HepG2 (cell line): ENCODE measurements around the gene SLA2. TPM values are rescaled to one million over a fixed set of nuclear protein-coding genes. Genes with fewer than 3 reads are reported as not detected.

Experiments used
- ADNP ChIP-seq: sonication (generic); formaldehyde crosslinking; IDR thresholded peaks from 2 replicates; pipeline ENCODE4 v1.4.0; 2020; ENCODE audit warnings: missing genetic modification reagents
- ATF5 ChIP-seq: sonication (generic); formaldehyde crosslinking; IDR thresholded peaks from 2 replicates; pipeline ENCODE4 v1.4.0; 2020; ENCODE audit warnings: mild to moderate bottlenecking, low read depth, missing genetic modification reagents
- CEBPB ChIP-seq: IDR thresholded peaks from 2 replicates; pipeline ENCODE4 v1.6.1; 2011; ENCODE audit warnings: low read depth, low read length, improper control_type of control experiment, borderline replicate concordance
- GZF1 ChIP-seq: sonication (generic); formaldehyde crosslinking; IDR thresholded peaks from 2 replicates; pipeline ENCODE4 v1.5.1; 2020; ENCODE audit warnings: mild to moderate bottlenecking, missing genetic modification reagents
- HNF4G ChIP-seq, 2 experiments: sonication (generic) in 1 of 2; formaldehyde crosslinking in 1 of 2; IDR thresholded peaks; 2 replicates each; pipeline versions ENCODE4 v1.4.0 to v1.6.1; 2011 to 2020; ENCODE audit warnings: borderline replicate concordance in 2 of 2, low read depth in 2 of 2, mild to moderate bottlenecking in 2 of 2, low read length in 1 of 2, missing genetic modification reagents in 1 of 2, moderate library complexity in 1 of 2
- MEF2D ChIP-seq: sonication (generic); formaldehyde crosslinking; IDR thresholded peaks from 2 replicates; pipeline ENCODE4 v1.5.1; 2020; ENCODE audit warnings: mild to moderate bottlenecking, missing genetic modification reagents
- NFE2L2 ChIP-seq: fragments of 150-350 bp; IDR thresholded peaks from 2 replicates; pipeline ENCODE4 v1.6.1; 2014; ENCODE audit warnings: low read length
- NONO ChIP-seq, 2 experiments: fragments of 450-650 bp in 1 of 2; sonication (generic) in 1 of 2; formaldehyde crosslinking in 1 of 2; IDR thresholded peaks in 1 of 2; conservative IDR thresholded peaks in 1 of 2; 2 replicates each; pipeline versions ENCODE4 v1.6.1 to v1.8.0; 2017 to 2022; ENCODE audit warnings: mild to moderate bottlenecking in 1 of 2, missing genetic modification reagents in 1 of 2, moderate library complexity in 1 of 2
- PRPF4 ChIP-seq: fragments of 200-400 bp; formaldehyde crosslinking; IDR thresholded peaks from 2 replicates; pipeline ENCODE4 v1.6.1; 2016; ENCODE audit warnings: low read length, low read depth; ENCODE audit not compliant: poor library complexity, severe bottlenecking
- RAD51 ChIP-seq: fragments of 450-650 bp; IDR thresholded peaks from 2 replicates; pipeline ENCODE4 v1.6.1; 2016; ENCODE audit warnings: borderline replicate concordance
- REXO4 ChIP-seq: sonication (generic); formaldehyde crosslinking; IDR thresholded peaks from 2 replicates; pipeline ENCODE4 v1.8.0; 2022; ENCODE audit warnings: missing genetic modification reagents, mild to moderate bottlenecking, borderline replicate concordance
- SKI ChIP-seq: fragments of 450-650 bp; IDR thresholded peaks from one replicate; pipeline ENCODE4 v1.6.1; 2018; ENCODE audit warnings: mild to moderate bottlenecking; ENCODE audit not compliant: partially characterized antibody
- SOX13 ChIP-seq, 3 experiments: fragments of 450-650 bp in 1 of 3; sonication (generic) in 1 of 3; formaldehyde crosslinking in 1 of 3; IDR thresholded peaks in 2 of 3; conservative IDR thresholded peaks in 1 of 3; 2 replicates each; pipeline versions ENCODE4 v1.5.0 to v1.6.1; 2016 to 2020; ENCODE audit warnings: antibody characterized with exemption in 1 of 3, mild to moderate bottlenecking in 1 of 3, missing compliant biosample characterization in 1 of 3, missing genetic modification reagents in 1 of 3, moderate library complexity in 1 of 3
- TCF7L2 ChIP-seq: IDR thresholded peaks from 2 replicates; pipeline ENCODE4 v1.6.1; 2011; ENCODE audit warnings: mild to moderate bottlenecking, low read depth, low read length, moderate library complexity
- TFAP4 ChIP-seq: sonication (generic); IDR thresholded peaks from 2 replicates; pipeline ENCODE4 v1.6.1; 2016; ENCODE audit warnings: low read depth, borderline replicate concordance
- ZNF407 ChIP-seq: sonication (generic); formaldehyde crosslinking; IDR thresholded peaks from one replicate; pipeline ENCODE4 v1.5.1; 2020; ENCODE audit warnings: mild to moderate bottlenecking, missing genetic modification reagents; ENCODE audit errors: not compliant biosample characterization
- ZNF761 ChIP-seq: sonication (generic); formaldehyde crosslinking; conservative IDR thresholded peaks from 2 replicates; pipeline ENCODE4 v1.4.0; 2020; ENCODE audit warnings: mild to moderate bottlenecking, missing genetic modification reagents
- ZNF780A ChIP-seq: sonication (generic); formaldehyde crosslinking; IDR thresholded peaks from 2 replicates; pipeline ENCODE4 v1.8.0; 2022; ENCODE audit warnings: mild to moderate bottlenecking, missing genetic modification reagents, moderate library complexity
- polyA plus RNA-seq, 8 experiments: library from polyadenylated mRNA; depleted of rRNA in 3 of 8; stranded (reverse) in 7 of 8; unstranded in 1 of 8; fragments of >200 nt; fragmentation: Illumina TruSeq in 4 of 8; extraction: Trizol in 4 of 8; gene quantifications; 2 replicates each; pipeline versions ENCODE4 v1.2.1 to v1.2.3, GENCODE V29; 2011 to 2016; ENCODE audit warnings: low read depth in 4 of 8, missing spikeins in 1 of 8, mixed read lengths in 1 of 8; ENCODE audit not compliant: insufficient read depth in 1 of 8
- total RNA-seq, 5 experiments: library from RNA; depleted of rRNA; stranded (reverse); fragments of >200 nt; fragmentation: Illumina TruSeq; extraction: Trizol; gene quantifications; 2 replicates each; pipeline ENCODE4 v1.2.3, GENCODE V29; 2016; ENCODE audit warnings: low read depth in 1 of 5

Gene SLA2
- total and polyA plus RNA-seq, 2 of the 13 experiments (the other 11 are each of a cell fraction or from before 2014, with no cell fraction given): 1.6 to 3.6 TPM

GRCh38 chr20:36605399-36606157 is 40.4 kb downstream of the SLA2 start, which contains the start of gene RAB5IF (continued):
- TF ChIP-seq ZNF407 (CRISPR knock-in tag) (peak; percentile 92), CEBPB (no peak), MEF2D (CRISPR knock-in tag) (peak; percentile 96), HNF4G (IDR thresholded peaks at IDR 0.05; ENCODE audit: borderline replicate concordance, low read depth, low read length) (peak; percentile 34; the same call in 1 of the 2 replicates), HNF4G (CRISPR knock-in tag; IDR thresholded peaks at IDR 0.05; ENCODE audit: borderline replicate concordance, low read depth) (peak; percentile 78; the same call in 1 of the 2 replicates), ZNF761 (CRISPR knock-in tag) (peak; percentile 60; the same call in 1 of the 2 replicates), PRPF4 (no peak), ATF5 (no peak; the same call in 1 of the 2 replicates), ZNF780A (CRISPR knock-in tag) (peak; percentile 19; the same call in 1 of the 2 replicates), NFE2L2 (0 out of 2 replicates have a peak, but pooled peaks have one; percentile 7), ADNP (CRISPR knock-in tag) (no peak), SOX13 (IDR thresholded peaks at IDR 0.05) (no peak), SOX13 (CRISPR knock-in tag; conservative IDR thresholded peaks at IDR 0.05 in 1 of 2, IDR thresholded peaks at IDR 0.05 in 1 of 2) (peak in 1 of 2 experiments; percentile 71; a peak in 2 of 4 replicates), TFAP4 (peak; percentile 87; the same call in 1 of the 2 replicates), NONO (IDR thresholded peaks at IDR 0.05) (no peak), NONO (CRISPR knock-in tag; conservative IDR thresholded peaks at IDR 0.05) (peak; percentile 100), GZF1 (CRISPR knock-in tag) (peak; percentile 89; the same call in 1 of the 2 replicates), RAD51 (no peak), REXO4 (CRISPR knock-in tag) (no peak), SKI (peak; percentile 79), TCF7L2 (no peak)
